C4-2B (cell line): ENCODE data around the gene FGF2.

ENCODE experiments used
- CTCF ChIP-seq: fragments of 450-650 bp; conservative IDR thresholded peaks from 2 replicates; pipeline ENCODE4 v1.5.1; 2017; ENCODE audit warnings: mild to moderate bottlenecking
- ZFX ChIP-seq: fragments of 450-650 bp; IDR thresholded peaks from 2 replicates; pipeline ENCODE4 v1.6.1; 2017

- TF ChIP-seq CTCF, result no peak
- no peak for TF ChIP-seq ZFX
These were observed 86.4 kb downstream of the FGF2 start for GRCh38 chr4:122912810-122913575.
